Uterus (tissue), 4 donors: ENCODE results near the gene GTF3C5. TPM values are rescaled to one million over a fixed set of nuclear protein-coding genes. Genes with fewer than 3 reads are reported as not detected.
A peak's percentile ranks its signal among the peaks of the same experiment; 100 is the strongest.

Experiments used
- DNase-seq, 2 donors: peaks; one replicate each; pipeline ENCODE4 v3.0.0-alpha.2; 2019 to 2020
- H3K27ac ChIP-seq, 2 donors: fragments of 200-600 bp; sonication (generic); 1 replicate in 1 of 2; 2 replicates in 1 of 2; pipeline ENCODE4 v1.5.1; 2016 to 2018
- H3K27me3 ChIP-seq, 2 donors: fragments of 200-600 bp; sonication (generic); one replicate each; pipeline ENCODE4 v1.5.1; 2018 to 2019; ENCODE audit warnings: control low read depth in 1 of 2
- H3K36me3 ChIP-seq, 2 donors: fragments of 200-600 bp; sonication (generic); one replicate each; pipeline ENCODE4 v1.5.1; 2019; ENCODE audit warnings: control low read depth in 1 of 2
- H3K4me1 ChIP-seq, 2 donors: fragments of 200-600 bp; sonication (generic); one replicate each; pipeline ENCODE4 v1.5.1; 2018 to 2019; ENCODE audit warnings: control low read depth in 1 of 2
- H3K4me3 ChIP-seq, 2 donors: fragments of 200-600 bp; sonication (generic); 1 replicate in 1 of 2; 2 replicates in 1 of 2; pipeline ENCODE4 v1.5.1; 2018 to 2019; ENCODE audit warnings: mild to moderate bottlenecking in 1 of 2
- H3K9me3 ChIP-seq, 2 donors: fragments of 200-600 bp; sonication (generic); one replicate each; pipeline ENCODE4 v1.5.1; 2019; ENCODE audit warnings: control low read depth in 1 of 2
- CTCF ChIP-seq, 4 experiments: fragments of 200-600 bp in 2 of 4; fragments of 450-650 bp in 2 of 4; sonication (generic) in 2 of 4; IDR thresholded peaks; one replicate each; pipeline ENCODE4 v1.5.1; 2016 to 2019; ENCODE audit warnings: antibody characterized with exemption in 4 of 4, mild to moderate bottlenecking in 2 of 4, moderate library complexity in 1 of 4
- POLR2A ChIP-seq, 2 donors: fragments of 450-650 bp; IDR thresholded peaks; one replicate each; pipeline ENCODE4 v1.6.1; 2016; ENCODE audit warnings: antibody characterized with exemption in 2 of 2, mild to moderate bottlenecking in 1 of 2, moderate library complexity in 1 of 2
- intact Hi-C: fragments of 100-400 bp; cut with DNase I; formaldehyde crosslinking; loops from one replicate; pipeline ENCODE4 v1.15.1; 2023; ENCODE audit warnings: low total_unique reads
- total RNA-seq, 4 donors: library from RNA; depleted of rRNA in 3 of 4; stranded (reverse); fragments of >200 nt in 3 of 4; gene quantifications; one replicate each; pipeline versions ENCODE4 v1.1.0 to v1.2.4, GENCODE V29; 2014 to 2023
- donor health status: DM: yes; HTN: yes; CAD: no.

Gene GTF3C5
- total RNA-seq, 4 donors from 2014 or later: 26.6 to 52.8 (median 37.1) TPM

DNA sequence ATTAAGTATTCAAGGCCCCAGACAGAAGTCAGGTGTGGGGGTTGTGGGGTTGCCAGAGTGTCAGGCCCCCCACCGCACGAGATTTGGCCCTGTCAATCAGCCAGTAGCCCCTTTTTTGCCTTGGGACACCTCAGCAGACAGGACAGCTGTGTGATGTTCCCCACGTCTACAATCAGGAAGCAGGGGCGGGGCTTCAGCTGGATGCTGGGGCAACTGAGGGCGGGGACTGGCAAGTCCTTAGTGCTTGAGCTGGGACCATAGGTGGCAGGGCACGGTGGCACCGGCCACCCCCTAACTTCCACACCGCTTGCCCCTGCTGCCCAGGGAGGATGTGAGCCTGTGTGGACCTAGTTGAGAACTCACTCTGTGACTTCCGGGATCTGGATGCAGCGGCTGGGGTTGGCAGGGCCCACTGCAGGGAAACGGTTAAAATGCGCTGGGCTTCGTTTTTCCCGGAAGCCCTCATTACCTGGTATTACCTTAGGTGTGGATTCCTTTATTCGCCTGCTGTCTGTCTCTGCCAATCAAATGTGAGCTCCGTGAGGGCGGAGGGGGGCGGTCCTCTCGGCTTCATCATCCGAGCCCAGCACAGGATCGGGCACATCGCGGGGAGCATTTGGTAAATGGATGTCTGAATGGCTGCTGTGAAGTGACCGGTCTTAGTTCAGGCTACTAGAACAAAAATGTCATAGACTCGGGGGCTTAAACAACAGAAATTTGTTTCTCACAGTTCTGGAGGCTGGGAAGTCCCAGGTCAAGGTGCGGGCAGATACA, 7.5 kb upstream of the GTF3C5 start:
- Histone ChIP-seq H3K9me3 (no peaks in the 10 kb centered on the region), H3K36me3 (no peaks in the 10 kb centered on the region), H3K4me1 (no peaks in the 10 kb centered on the region), H3K4me3 (no peak overlapping the region), H3K27me3 (no peaks in the 10 kb centered on the region), H3K27ac (no peak overlapping the region)
- intact Hi-C loops: loop anchor here (10.0 kb wide), 1 partner anchor 121 kb away; no protein-coding TSS in a partner anchor
- no peak for DNase-seq
- no peak for TF ChIP-seq CTCF (IDR thresholded peaks at IDR 0.05)
- TF ChIP-seq POLR2A (IDR thresholded peaks at IDR 0.05): no peak

DNA sequence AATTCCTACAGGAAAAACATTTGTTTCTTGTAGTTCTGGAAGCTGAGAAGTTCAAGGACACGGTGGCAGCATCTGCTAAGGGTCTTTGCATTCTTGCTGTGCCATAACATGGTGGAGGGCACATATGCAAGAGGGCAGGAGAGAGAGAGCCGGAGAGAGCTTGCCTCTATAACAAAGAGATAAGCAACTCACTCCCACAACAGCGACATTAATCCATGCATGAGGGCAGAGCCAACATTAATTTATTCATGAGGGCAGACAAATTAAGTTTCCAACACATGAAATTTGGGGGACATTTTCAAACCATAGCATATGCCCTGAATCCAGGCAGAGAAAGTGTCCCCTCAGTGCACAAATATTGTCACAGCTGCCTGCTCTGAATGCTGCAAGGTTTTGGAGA, 4.4 kb upstream of the GTF3C5 start:
- DNase-seq: no peak
- no peak overlapping the region for H3K4me3 ChIP-seq
- peaks cover 0 to 7% of the 10 kb centered on the region in 2 donors for H3K4me1 ChIP-seq
- TF ChIP-seq POLR2A (IDR thresholded peaks at IDR 0.05) (no peak), CTCF (IDR thresholded peaks at IDR 0.05) (no peak)
- no peaks in the 10 kb centered on the region for H3K9me3 ChIP-seq
- no peaks in the 10 kb centered on the region for H3K27me3 ChIP-seq
- no peak overlapping the region for H3K27ac ChIP-seq
- no peaks in the 10 kb centered on the region for H3K36me3 ChIP-seq
- intact Hi-C loops: loop anchor here (10.0 kb wide), 1 partner anchor 118 kb away; no protein-coding TSS in a partner anchor

GRCh38 chr9:133027134-133027533, 3.7 kb upstream of the GTF3C5 start:
- intact Hi-C loops: loop anchor here (10.0 kb wide), 1 partner anchor 118 kb away; no protein-coding TSS in a partner anchor
- no peak for DNase-seq
- Histone ChIP-seq H3K4me1 (peaks cover 0 to 14% of the 10 kb centered on the region in 2 donors), H3K4me3 (no peak overlapping the region), H3K36me3 (no peaks in the 10 kb centered on the region), H3K27me3 (no peaks in the 10 kb centered on the region), H3K27ac (no peak overlapping the region), H3K9me3 (no peaks in the 10 kb centered on the region)
- TF ChIP-seq POLR2A (IDR thresholded peaks at IDR 0.05) (no peak), CTCF (IDR thresholded peaks at IDR 0.05) (no peak)

GRCh38 chr9:133028221-133028620, 2.6 kb upstream of the GTF3C5 start:
- no peaks in the 10 kb centered on the region for H3K36me3 ChIP-seq
- no peaks in the 10 kb centered on the region for H3K27me3 ChIP-seq
- no peak overlapping the region for H3K27ac ChIP-seq
- TF ChIP-seq POLR2A (IDR thresholded peaks at IDR 0.05): no peak
- TF ChIP-seq CTCF (IDR thresholded peaks at IDR 0.05): no peak
- no peaks in the 10 kb centered on the region for H3K9me3 ChIP-seq
- intact Hi-C loops: loop anchor here (10.0 kb wide), 1 partner anchor 117 kb away; no protein-coding TSS in a partner anchor
- no peak overlapping the region for H3K4me3 ChIP-seq
- no peak for DNase-seq
- H3K4me1 ChIP-seq: peaks cover 0 to 15% of the 10 kb centered on the region in 2 donors

GRCh38 chr9:133029994-133030316, 842 bp upstream of the GTF3C5 start:
- H3K27ac ChIP-seq: peak overlapping the region; percentile 43 to 89
- peaks cover 0 to 15% of the 10 kb centered on the region in 2 donors for H3K4me1 ChIP-seq
- peak overlapping the region; percentile 76 to 91 for H3K4me3 ChIP-seq
- TF ChIP-seq CTCF (IDR thresholded peaks at IDR 0.05) (no peak), POLR2A (IDR thresholded peaks at IDR 0.05) (peak in 1 of 2 donors; percentile 22)
- intact Hi-C loops: loop anchor here (10.0 kb wide), 1 partner anchor 115 kb away; no protein-coding TSS in a partner anchor
- H3K27me3 ChIP-seq: no peaks in the 10 kb centered on the region
- H3K9me3 ChIP-seq: no peaks in the 10 kb centered on the region
- no peaks in the 10 kb centered on the region for H3K36me3 ChIP-seq
- peak in 1 of 2 donors; percentile 23 for DNase-seq
